Kidney glomerular epithelial cell (primary cell): ENCODE data around the gene DNAAF9.

Source experiments
- DNase-seq: peaks from one replicate; lab custom pipeline; 2025; lab: John Stamatoyannopoulos, UW

DNAAF9 gene

DNA sequence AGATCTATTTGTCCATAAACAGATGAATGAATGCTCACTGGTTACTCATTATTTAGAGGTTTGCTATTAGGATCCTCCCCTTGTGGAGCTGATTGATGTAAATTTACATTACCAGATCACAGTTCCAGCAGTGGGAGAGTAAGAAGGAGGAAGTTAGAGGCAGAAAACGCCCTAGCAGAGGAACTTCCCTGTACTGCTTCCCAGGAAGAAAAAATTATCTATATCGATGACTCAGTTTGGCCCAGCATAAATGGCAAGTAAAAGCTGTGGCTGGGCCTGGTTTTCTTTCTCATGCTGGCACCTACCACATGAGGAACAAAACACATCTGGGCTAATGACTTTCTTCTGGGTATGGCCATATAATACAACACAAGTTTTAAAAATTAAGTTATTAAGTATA is 35.7 kb downstream of the DNAAF9 start:
- DNase-seq: no peak

GRCh38 chr20:3367089-3367488 is 40.4 kb downstream of the DNAAF9 start:
- DNase-seq: no peak

DNA sequence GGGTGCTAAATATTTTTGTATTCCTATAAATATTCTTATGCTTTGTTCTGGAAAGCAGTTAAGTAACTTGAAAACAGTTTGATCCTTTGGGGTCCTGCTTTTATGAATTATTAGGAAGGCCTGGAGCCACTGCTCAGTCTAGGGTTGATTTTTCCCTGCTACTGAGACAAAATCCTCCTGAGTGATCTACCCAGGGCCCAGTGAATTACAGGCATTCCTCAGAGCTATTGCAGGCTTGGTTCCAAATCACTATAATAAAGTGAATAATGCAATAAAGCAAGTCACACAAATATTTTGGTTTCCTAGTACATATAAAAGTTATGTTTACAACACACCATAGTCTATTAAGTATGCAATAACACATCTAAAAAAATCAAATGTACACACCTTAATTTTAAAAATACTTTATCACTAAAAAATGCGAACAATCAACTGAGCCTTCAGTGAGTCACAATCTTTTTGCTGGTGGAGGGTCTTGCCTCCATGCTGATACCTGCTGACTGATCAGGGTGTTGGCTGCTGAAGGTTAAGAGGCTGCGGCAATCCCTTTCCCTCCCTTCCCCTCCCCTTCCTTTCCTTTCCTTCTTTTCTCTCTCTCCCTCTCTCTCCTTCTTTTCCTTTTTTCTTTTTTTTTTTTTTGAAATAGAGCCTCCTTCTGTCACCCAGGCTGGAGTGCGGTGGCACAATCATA is 43.0 kb downstream of the DNAAF9 start:
- DNase-seq: no peak

- no peak for DNase-seq
These were observed 46.7 kb downstream of the DNAAF9 start for GRCh38 chr20:3360752-3361151.

DNA sequence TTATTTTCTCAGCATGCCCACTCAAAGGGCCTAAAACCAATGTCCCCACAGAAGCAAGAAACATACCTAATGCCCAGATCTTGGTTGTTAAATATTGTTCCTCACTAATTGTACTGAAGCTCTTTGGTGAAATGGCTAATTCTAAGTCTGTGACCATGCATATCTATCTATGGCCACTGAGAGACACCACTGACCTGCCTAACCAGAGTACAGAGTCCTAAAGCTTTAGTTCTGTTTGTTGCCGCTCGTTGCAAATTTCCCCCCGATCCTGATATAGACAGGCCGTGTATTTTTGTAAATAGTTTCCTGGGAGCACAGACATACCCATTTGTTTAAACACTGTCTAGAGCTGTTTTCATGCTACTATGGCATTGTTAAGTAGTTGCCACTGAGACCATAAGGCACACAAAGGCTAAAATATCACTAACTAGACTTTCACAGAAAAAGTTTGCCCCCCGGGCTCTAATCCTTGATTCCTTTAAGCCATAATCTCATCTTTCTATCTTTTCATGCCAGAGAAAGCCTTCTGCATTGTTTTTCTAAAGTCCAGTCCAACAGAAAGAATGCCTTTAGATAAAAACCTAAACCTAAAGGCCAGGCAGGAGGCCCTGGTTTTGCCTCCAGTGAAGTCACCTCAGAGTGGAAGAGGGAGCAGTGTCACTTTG is 48.7 kb downstream of the DNAAF9 start:
- no peak for DNase-seq
